H7 (cell line): Measurements from ENCODE around the gene HOXD12. TPM values are rescaled to one million over a fixed set of nuclear protein-coding genes. Genes with fewer than 3 reads are reported as not detected.

Experiments
- DNase-seq: peaks from one replicate; pipeline ENCODE4 v3.0.0; 2012
- H3K27me3 ChIP-seq: 2 replicates; pipeline ENCODE4 v1.6.0; 2011; ENCODE audit warnings: mild to moderate bottlenecking, low read length; ENCODE audit not compliant: control insufficient read depth, insufficient read depth
- H3K36me3 ChIP-seq: replicated peaks from 2 replicates; pipeline ENCODE4 v1.5.1; 2011; ENCODE audit warnings: low read length; ENCODE audit not compliant: control insufficient read depth, insufficient read depth
- H3K4me3 ChIP-seq: 2 replicates; pipeline ENCODE4 v1.5.1; 2011; ENCODE audit warnings: low read depth, mild to moderate bottlenecking, control low read depth, low read length, moderate library complexity; ENCODE audit not compliant: insufficient read depth
- total RNA-seq: library from RNA; depleted of rRNA; stranded (reverse); fragments of >200 nt; shearing (Covaris generic); gene quantifications from 2 replicates; pipeline ENCODE4 v1.2.3, GENCODE V29; 2014

HOXD12 gene
- total RNA-seq, 1 experiment from 2014 or later: not detected

DNA sequence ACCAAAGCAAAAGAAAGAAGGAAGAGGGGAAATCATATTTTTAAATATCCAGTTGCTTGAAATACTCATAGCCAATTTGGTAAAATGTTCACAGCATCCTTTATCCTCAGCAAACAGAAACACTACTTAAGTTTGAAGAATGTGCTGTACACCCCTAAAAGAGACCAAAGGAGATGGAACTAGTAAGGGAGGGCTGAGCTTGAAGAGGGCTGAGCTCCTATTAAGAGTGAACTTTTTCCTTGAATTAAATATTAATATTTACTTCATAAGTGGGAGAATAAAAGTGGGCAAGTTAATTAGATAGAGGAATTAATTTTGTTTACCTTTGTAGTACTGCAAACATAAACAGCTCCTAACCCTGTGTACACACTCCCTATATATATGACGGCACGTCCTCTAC, 22.8 kb upstream of the HOXD12 start:
- Histone ChIP-seq H3K27me3 (peaks cover 98% of the 10 kb centered on the region), H3K4me3 (no peak overlapping the region), H3K36me3 (no peaks in the 10 kb centered on the region)
- DNase-seq: no peak

DNA sequence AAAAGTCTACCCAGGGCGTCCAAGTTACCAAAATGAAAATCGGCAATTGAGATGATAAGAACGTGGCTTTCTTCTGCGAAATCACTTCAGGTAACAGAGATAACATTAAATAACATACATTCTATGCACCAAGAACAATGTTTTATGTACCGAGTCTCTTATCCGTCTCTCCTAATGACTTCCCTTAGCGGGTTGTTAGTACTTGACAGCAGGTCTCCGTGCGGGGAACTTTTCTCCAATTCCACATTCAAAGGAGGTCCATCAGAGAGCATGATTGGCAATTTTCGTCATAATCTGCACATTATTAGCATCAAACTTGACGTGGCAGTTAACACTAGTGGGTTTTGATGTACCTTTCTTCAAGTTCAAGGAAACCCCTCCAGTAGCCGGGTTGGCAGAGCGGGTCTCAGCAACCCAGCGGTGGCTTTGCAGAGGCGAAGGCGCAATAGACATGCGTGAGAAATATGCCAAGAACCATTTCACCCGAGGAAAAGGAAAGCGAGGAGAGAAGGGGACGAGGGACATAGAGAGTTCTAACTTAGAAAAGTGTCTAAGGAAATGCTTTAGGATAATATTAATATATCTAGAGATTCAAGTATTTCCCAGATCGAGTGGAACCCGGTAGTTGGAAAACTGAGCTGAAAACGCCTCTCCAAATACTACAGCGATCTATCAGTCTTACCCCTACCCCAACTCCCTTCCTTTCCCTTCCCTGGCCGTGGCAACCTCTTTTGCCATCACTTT, 20.9 kb upstream of the HOXD12 start:
- Histone ChIP-seq H3K27me3 (peaks cover 98% of the 10 kb centered on the region), H3K36me3 (no peaks in the 10 kb centered on the region), H3K4me3 (peak overlapping the region; percentile 35; the same call in 1 of the 2 replicates)
- peak; percentile 24 for DNase-seq

DNA sequence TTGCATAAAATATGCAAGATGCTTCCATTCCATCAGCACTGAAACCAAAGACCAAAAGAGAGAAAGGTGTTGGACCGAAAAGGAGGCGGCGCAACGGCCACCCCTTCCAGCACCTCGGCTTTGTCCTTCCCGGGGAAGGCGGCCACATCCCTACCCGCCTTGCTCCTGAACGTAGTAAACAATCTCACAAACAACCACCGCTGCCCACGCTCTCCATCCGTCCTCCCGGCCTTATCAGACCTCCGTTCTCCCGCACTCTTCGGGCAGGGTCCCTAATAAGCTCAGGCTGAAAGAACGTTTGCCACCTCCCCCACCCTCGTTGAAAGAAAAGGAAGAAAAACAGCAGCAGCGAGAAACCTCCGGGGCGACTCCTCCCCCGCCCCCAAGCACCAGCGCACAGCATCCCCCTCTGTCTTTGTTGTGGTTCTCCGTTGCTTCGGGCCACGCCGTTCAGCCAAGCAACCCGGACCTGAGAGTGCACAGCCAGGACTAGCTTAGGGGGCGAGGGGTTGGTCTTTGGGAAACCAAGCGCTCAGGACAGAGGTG, 20.2 kb upstream of the HOXD12 start:
- peak; percentile 83 for DNase-seq
- peaks cover 98% of the 10 kb centered on the region for H3K27me3 ChIP-seq
- H3K36me3 ChIP-seq: no peaks in the 10 kb centered on the region
- peak overlapping the region; percentile 35; the same call in 1 of the 2 replicates for H3K4me3 ChIP-seq

DNA sequence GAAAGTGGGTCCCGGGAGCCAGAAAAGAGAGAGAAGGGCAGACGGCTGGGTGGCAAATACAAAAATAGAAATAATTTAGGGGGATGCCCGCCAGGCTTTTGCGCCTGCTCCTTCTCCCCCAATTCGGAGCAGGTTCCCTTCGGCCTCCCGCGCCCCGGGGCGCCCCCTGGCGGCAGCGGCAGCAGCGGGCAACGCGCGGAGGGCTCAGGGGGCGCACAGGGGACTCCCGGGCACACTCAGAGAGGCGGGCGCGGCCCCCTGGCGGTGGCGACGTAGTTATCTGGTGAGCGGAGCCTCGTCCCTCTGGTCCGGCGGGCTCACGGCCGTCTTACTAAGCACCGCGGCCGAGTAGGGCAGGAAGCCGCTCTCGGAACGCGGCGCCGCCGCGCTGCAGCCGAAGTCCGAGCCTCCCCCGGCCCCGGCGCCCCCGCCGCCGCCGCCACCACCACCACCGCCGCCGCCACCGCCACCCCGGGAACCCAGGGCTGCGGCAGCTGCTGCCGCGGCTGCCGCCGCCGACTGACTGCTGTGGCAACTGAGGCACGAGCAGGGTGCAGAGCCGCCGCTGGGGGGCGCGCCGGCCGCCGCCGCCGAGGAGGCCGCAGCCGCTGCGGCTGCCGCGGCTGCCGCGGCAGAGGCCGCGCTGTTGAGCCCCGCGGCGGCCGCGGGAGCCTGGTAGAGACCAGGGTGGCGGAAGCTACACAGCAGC, 19.6 kb upstream of the HOXD12 start:
- peak; percentile 97 for DNase-seq
- Histone ChIP-seq H3K4me3 (peak overlapping the region; percentile 35), H3K36me3 (no peaks in the 10 kb centered on the region), H3K27me3 (peaks cover 98% of the 10 kb centered on the region)

DNA sequence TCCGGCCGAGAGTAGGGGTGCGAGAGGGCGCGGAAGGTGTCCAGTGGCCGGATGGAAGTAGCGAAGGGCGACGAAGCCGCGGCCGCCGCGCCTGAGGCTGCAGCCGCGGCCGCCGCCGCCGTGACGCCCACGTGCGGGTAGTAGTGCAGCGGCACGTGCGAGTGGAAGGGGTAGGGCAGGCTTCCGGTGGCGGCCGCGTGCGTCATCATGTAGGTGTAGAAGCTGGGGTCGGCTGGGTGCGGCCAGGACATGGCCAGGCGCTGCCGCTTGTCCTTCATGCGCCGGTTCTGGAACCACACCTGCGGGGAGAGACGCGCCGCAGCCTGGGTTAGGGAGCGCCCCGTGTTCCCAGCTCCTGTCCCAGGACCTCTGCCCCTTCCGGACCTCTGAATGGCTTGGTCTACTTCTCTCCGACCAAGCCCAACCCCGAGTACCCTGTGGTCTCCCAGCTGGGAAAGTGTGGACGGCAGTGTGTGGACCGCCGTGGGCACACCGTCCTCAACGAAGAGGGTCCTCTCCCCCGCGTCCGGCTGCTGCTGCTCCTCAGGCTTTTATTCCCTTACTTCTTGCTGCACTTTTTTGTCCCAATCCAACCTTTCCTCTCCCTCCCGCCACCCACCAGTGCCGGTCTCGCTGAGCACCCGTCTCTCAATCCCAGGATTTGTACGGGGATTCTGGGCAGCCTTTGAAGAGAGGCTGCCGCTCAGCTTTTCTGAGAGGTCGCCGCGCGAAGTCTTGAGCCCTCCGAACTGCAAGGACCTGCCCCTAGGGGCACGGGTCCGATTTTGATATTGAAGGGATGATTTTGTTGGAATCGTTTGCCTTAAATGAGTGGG, 18.8 kb upstream of the HOXD12 start:
- H3K27me3 ChIP-seq: peaks cover 98% of the 10 kb centered on the region
- H3K36me3 ChIP-seq: no peaks in the 10 kb centered on the region
- peak; percentile 72 for DNase-seq
- peak overlapping the region; percentile 33; the same call in 1 of the 2 replicates for H3K4me3 ChIP-seq

DNA sequence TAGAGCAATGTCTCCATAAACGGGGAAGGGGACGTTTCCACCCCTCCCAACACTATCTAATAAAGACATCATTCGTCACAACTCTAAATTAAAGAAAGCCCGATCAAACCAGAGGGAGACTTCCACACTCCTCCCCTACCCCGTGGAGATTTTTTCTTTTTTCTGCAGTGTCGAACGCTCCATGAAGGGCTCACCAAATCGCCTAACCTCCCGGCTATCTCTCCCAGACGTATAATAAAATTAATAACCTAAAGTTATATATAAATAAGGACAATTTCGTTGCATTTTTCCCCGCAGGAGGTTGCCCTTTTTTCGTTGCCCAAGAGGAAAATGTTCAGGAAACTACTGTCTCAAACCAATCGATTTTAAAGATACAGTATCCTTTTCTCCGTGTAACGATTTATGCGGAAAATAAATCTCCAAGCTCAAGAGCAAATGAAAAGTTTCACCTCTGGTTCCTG, 18.2 kb upstream of the HOXD12 start:
- no peak for DNase-seq
- Histone ChIP-seq H3K36me3 (no peaks in the 10 kb centered on the region), H3K4me3 (no peak overlapping the region), H3K27me3 (peaks cover 98% of the 10 kb centered on the region)

DNA sequence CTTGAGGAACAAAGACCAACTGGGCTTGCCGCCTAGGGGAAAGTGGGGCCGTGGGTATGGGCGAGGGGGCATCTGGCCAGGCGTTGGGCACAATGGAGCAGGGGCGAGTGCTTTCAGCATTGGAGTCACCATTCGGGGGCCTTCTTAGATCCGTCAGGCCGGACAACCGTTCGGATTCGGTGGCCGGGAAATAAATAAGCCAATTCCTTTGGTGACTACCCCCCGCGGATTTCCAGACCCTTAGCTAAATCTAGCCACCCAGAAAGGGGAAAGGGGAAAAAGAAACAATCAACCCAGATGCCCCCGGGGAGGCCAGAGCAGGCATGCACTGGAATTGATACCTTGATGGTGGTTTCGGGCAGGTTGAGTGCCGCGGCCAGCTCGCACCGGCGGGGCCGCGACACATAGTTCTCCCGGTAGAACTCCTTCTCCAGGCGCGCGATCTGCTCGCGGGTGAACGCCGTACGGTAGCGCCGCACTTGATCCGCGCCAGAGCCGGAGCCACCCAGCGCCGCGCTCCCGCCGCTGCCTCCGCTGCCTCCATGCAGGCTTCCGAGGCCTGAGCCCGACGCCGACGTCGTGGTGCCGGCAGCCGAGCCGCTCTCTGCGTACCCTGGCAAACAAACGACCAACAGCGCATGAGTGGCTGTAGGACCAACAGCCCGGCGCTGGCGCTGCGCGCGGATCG, 17.6 kb upstream of the HOXD12 start:
- no peak overlapping the region for H3K4me3 ChIP-seq
- peaks cover 98% of the 10 kb centered on the region for H3K27me3 ChIP-seq
- no peaks in the 10 kb centered on the region for H3K36me3 ChIP-seq
- peak; percentile 81 for DNase-seq

DNA sequence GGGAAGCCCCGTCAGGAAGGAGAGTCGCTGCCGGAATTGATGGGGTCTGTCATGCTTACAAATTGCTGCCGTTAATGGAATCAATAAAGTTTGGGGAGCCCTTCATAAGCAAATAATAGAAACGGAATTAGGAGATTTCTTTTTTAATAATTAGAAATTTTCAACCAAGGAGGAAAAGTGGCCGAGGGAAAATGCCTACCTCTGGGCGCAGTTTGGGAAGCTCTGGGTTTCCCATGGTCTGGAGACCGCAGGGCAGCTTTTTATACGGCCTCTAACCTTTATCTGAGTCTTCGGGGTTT, 17.1 kb upstream of the HOXD12 start:
- H3K36me3 ChIP-seq: no peaks in the 10 kb centered on the region
- no peak overlapping the region for H3K4me3 ChIP-seq
- no peak for DNase-seq
- H3K27me3 ChIP-seq: peaks cover 98% of the 10 kb centered on the region

DNA sequence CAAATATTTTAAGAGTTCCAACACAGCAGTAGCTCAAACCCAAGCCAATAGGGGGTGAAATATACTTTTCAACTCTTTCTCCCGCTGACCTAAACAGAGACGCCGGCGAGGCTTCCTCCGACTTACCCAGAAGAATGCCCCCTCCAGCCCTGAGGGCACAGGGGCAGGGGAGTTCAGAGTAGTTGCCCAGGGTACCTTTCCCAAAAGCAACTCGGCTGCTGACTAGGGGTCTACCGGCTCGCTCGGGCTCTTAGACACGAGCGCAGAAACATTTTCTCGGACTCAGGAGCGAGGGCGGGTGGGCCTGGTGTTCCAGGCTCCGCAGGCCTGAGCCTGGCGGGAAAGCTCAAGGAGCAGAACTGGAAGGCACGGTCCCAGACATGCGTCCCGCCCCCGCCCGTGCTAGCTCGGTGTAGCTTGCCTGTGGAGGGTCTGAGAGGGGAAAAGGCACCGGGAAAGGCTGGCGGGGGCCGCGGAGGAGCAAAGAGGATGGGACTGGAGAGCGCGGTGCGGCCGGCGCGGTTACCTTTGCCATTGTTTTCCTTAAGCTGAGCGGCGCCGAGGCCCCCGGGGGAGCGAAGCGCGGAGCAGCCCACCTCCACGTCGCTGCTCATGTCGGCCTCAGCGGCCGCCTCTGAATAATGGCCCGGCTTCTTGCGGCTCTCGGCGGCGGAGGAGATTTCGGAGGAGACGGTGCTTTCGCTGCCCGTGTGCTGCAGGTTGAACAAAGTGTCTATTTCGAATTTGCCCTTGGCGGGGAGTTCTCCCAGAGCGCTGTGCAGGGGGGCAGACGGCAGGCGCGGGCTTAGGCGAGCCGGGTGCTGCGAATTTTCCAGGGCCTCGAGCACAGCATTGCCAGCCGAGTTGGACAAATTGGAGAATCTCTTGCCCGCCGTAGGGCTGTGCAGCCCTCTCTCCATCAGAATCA, 16.5 kb upstream of the HOXD12 start:
- peak; percentile 82 for DNase-seq
- no peaks in the 10 kb centered on the region for H3K36me3 ChIP-seq
- no peak overlapping the region for H3K4me3 ChIP-seq
- H3K27me3 ChIP-seq: peaks cover 98% of the 10 kb centered on the region

DNA sequence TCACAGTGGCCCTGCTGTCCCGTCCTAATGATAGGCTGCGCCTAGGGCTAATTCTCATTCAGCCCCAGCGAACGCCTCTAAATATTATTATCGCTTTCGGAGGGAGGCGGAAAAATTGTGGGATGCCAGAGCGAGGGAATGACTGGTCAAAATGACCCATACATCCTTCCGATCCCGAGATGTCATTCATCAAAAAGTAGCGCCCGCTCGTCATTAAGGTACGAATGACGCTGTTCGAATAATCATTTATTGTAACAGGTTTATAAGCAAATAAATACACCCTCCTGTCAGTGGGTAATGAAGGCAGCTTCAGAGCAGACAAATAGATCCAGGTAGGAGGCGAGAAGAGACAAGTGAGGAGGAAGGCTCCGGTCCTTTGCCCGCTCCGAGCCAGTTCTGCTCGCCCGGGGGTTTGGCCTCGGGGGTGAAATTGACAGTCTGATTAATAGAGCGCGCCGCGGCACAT, 15.8 kb upstream of the HOXD12 start, which contains the start of gene EVX2:
EVX2 (minus strand) TSS at position 167 of the 466 bp plus-strand sequence. CDS start 186 bp downstream, outside the sequence.
- H3K36me3 ChIP-seq: no peaks in the 10 kb centered on the region
- peaks cover 98% of the 10 kb centered on the region for H3K27me3 ChIP-seq
- DNase-seq: peak; percentile 62
- H3K4me3 ChIP-seq: no peak within 1 kb of the TSS

DNA sequence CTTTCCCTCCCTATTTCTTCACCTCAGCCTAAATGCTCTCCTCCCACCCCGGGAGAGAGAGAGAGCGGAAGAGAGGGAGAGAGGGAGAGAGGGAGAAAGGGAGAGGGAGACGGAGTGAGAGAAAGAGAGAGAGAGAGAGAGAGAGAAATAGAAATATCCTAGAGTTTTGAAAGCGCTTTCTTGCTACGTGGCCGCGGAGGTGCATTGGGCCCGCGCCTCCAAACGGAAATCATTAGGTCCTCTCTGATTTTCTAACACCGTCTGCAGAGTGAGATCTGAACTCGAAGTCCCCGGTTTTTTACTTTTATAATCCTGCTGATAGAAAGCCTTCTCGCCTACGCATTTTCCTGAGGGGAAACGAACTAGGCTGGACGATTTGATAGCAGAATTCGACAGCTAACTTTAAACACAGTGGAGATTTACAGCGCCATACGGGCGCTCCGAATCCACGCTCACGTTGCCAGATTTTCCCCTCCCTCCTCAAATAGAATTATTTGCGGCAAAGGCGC, 14.9 kb upstream of the HOXD12 start:
- H3K36me3 ChIP-seq: no peaks in the 10 kb centered on the region
- peak; percentile 43 for DNase-seq
- H3K4me3 ChIP-seq: no peak overlapping the region
- H3K27me3 ChIP-seq: peaks cover 98% of the 10 kb centered on the region

DNA sequence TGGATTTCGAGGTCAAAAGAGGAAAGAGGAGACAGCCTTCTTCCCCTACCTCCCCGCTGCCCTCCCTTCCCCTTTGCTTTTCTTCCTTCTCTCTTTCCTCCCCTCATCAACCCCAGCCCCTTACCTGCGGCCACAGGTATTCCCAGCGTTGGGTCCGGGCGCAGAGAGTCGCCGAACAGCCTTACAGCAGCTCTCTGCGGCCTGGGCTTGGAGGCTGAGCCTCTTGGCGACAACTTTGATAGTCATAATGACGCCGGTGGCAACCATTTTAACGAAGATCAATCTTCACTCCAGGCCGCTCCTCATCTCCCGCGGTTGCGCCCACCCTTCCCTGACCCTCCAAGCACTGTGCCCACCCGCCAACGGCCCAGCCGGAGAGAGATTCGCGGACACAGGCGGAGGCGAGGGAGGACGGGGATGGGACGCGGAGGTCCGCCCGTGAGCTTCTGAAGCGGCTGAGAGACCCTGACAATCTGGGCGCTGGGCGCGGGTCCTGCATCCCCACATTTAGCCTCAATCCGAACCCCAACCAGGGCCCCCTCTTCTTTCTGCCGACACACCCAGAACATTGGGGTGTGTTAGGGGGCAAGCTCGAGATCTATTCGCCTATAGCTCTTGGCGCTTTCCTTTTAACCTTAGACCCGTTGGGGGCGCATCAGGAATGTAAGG, 14.3 kb upstream of the HOXD12 start:
- no peaks in the 10 kb centered on the region for H3K36me3 ChIP-seq
- H3K27me3 ChIP-seq: peaks cover 100% of the 10 kb centered on the region
- no peak overlapping the region for H3K4me3 ChIP-seq
- peak; percentile 70 for DNase-seq
